Panc1 (cell line): Measurements from ENCODE around the gene NAA80. TPM values are rescaled to one million over a fixed set of nuclear protein-coding genes. Genes with fewer than 3 reads are reported as not detected.
A peak's percentile ranks its signal among the peaks of the same experiment; 100 is the strongest.

Source experiments
- ATAC-seq: fragments of 200-7000 bp; cut with Tn5 transposase; 2 replicates; pipeline ENCODE4 v1.9.1; 2020; ENCODE audit warnings: mild to moderate bottlenecking, moderate library complexity
- BruUV-seq: library from RNA; stranded (reverse); fragments of 400-500 nt; replicated peaks from 2 replicates; lab custom pipeline; 2021; lab: Mats Ljungman, UMichigan
- CTCF ChIA-PET: fragments of 300-600 bp; sonication (Branson Sonifier 250); formaldehyde crosslinking; loops from one replicate; lab custom pipeline; 2022; ENCODE audit warnings: antibody characterized with exemption; lab: Charles Lee
- POLR2A ChIA-PET: fragments of 300-600 bp; sonication (Branson Sonifier 250); formaldehyde crosslinking; loops from one replicate; lab custom pipeline; 2022; ENCODE audit warnings: antibody characterized with exemption; lab: Charles Lee
- DNase-seq: peaks from one replicate; pipeline ENCODE4 v3.0.0-alpha.2; 2010; ENCODE audit warnings: low read depth, low spot score
- H3K27ac ChIP-seq: 2 replicates; pipeline ENCODE4 v1.5.1; 2011; ENCODE audit warnings: mild to moderate bottlenecking, low read length, inconsistent platforms
- H3K27me3 ChIP-seq: fragments of 200-500 bp; sonication (Bioruptor generic); 2 replicates; pipeline ENCODE4 v1.6.0; 2014; ENCODE audit warnings: low read length, inconsistent platforms; ENCODE audit not compliant: control insufficient read depth, insufficient read depth
- H3K36me3 ChIP-seq: fragments of 200-500 bp; sonication (Bioruptor generic); 2 replicates; pipeline ENCODE4 v1.5.1; 2014; ENCODE audit warnings: inconsistent platforms, mild to moderate bottlenecking, low read length, moderate library complexity; ENCODE audit not compliant: control insufficient read depth, insufficient read depth
- H3K4me1 ChIP-seq: 2 replicates; pipeline ENCODE4 v1.5.1; 2011; ENCODE audit warnings: inconsistent platforms, mild to moderate bottlenecking, low read length, moderate library complexity; ENCODE audit not compliant: control insufficient read depth, insufficient read depth
- H3K4me3 ChIP-seq, 2 experiments: 2 replicates each; pipeline ENCODE4 v1.5.1; 2011 to 2012; ENCODE audit warnings: low read depth in 2 of 2, low read length in 2 of 2, mild to moderate bottlenecking in 2 of 2, inconsistent platforms in 1 of 2, moderate library complexity in 1 of 2
- H3K9me3 ChIP-seq: fragments of 200-500 bp; sonication (Bioruptor generic); 2 replicates; pipeline ENCODE4 v1.5.1; 2014; ENCODE audit warnings: low read depth, mild to moderate bottlenecking, inconsistent platforms, low read length, moderate library complexity; ENCODE audit not compliant: control insufficient read depth, insufficient read depth
- CTCF ChIP-seq: fragments of 450-650 bp; IDR thresholded peaks from 2 replicates; pipeline ENCODE4 v1.5.1; 2017; ENCODE audit warnings: mild to moderate bottlenecking
- POLR2AphosphoS5 ChIP-seq: IDR thresholded peaks from 2 replicates; pipeline ENCODE4 v1.6.1; 2012; ENCODE audit warnings: mild to moderate bottlenecking, low read depth, low read length, moderate library complexity
- SIN3A ChIP-seq: IDR thresholded peaks from 2 replicates; pipeline ENCODE4 v1.6.1; 2012; ENCODE audit warnings: low read depth, mild to moderate bottlenecking, low read length, moderate library complexity, borderline replicate concordance; ENCODE audit not compliant: insufficient read depth
- TCF7L2 ChIP-seq: IDR thresholded peaks from 2 replicates; pipeline ENCODE4 v1.6.1; 2011; ENCODE audit warnings: mild to moderate bottlenecking, low read depth, low read length, inconsistent platforms
- in situ Hi-C: cut with HindIII; loops from 2 replicates; pipeline ENCODE4 v1.10.0; 2016; ENCODE audit warnings: low sequenced_read_pairs, low pct_unique_long_range_greater_than_20kb
- intact Hi-C: fragments of 100-400 bp; cut with micrococcal nuclease; formaldehyde crosslinking; loops from one replicate; pipeline ENCODE4 v1.10.0; 2022; ENCODE audit not compliant: unreplicated experiment
- total RNA-seq: library from RNA; stranded (reverse); gene quantifications from one replicate; pipeline ENCODE4 v1.2.1, GENCODE V29; 2021; ENCODE audit not compliant: unreplicated experiment
- TF ChIP-seq, protein P1 (sequence below), 2 experiments: IDR thresholded peaks; 2 replicates each; pipeline ENCODE4 v1.6.1; 2011 to 2012; ENCODE audit warnings: low read depth in 2 of 2, control low read depth in 1 of 2, low read length in 1 of 2, mild to moderate bottlenecking in 1 of 2, moderate library complexity in 1 of 2; ENCODE audit not compliant: insufficient read depth in 1 of 2

Gene NAA80
- total RNA-seq, 1 experiment from 2014 or later, result 7.2 TPM

- no peak for TF ChIP-seq POLR2AphosphoS5
- TF ChIP-seq, protein P1, sequence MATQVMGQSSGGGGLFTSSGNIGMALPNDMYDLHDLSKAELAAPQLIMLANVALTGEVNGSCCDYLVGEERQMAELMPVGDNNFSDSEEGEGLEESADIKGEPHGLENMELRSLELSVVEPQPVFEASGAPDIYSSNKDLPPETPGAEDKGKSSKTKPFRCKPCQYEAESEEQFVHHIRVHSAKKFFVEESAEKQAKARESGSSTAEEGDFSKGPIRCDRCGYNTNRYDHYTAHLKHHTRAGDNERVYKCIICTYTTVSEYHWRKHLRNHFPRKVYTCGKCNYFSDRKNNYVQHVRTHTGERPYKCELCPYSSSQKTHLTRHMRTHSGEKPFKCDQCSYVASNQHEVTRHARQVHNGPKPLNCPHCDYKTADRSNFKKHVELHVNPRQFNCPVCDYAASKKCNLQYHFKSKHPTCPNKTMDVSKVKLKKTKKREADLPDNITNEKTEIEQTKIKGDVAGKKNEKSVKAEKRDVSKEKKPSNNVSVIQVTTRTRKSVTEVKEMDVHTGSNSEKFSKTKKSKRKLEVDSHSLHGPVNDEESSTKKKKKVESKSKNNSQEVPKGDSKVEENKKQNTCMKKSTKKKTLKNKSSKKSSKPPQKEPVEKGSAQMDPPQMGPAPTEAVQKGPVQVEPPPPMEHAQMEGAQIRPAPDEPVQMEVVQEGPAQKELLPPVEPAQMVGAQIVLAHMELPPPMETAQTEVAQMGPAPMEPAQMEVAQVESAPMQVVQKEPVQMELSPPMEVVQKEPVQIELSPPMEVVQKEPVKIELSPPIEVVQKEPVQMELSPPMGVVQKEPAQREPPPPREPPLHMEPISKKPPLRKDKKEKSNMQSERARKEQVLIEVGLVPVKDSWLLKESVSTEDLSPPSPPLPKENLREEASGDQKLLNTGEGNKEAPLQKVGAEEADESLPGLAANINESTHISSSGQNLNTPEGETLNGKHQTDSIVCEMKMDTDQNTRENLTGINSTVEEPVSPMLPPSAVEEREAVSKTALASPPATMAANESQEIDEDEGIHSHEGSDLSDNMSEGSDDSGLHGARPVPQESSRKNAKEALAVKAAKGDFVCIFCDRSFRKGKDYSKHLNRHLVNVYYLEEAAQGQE (IDR thresholded peaks at IDR 0.05; ENCODE audit: insufficient read depth in 1 of 2, low read depth in 2 of 2, low read length in 1 of 2), result no peak
- TF ChIP-seq CTCF, result no peak
- no peak for TF ChIP-seq SIN3A
- TF ChIP-seq TCF7L2, result no peak
- no TSS peak for BruUV-seq
- no peak for ATAC-seq
- Histone ChIP-seq H3K27ac (no peak overlapping the region), H3K9me3 (no peaks in the 10 kb centered on the region), H3K36me3 (peaks cover 8% of the 10 kb centered on the region; the same call in 1 of the 2 replicates), H3K4me3 (no peak overlapping the region), H3K4me1 (peaks cover 14% of the 10 kb centered on the region; the same call in 1 of the 2 replicates), H3K27me3 (no peaks in the 10 kb centered on the region)
- in situ Hi-C loops, result no loop called here
- ChIA-PET CTCF (no interaction called here), POLR2A (interaction anchor here (0.7 kb wide), 2 partner anchors 32 to 1304 kb away, joined by 6 to 14 read pairs; no protein-coding TSS in a partner anchor)
- no peak for DNase-seq
- intact Hi-C loops, result no loop called here
These were observed 39.8 kb upstream of the NAA80 start for GRCh38 chr3:50338965-50339364.

GRCh38 chr3:50337175-50337861 is 38.1 kb upstream of the NAA80 start:
- intact Hi-C loops (no loop called here), in situ Hi-C loops (no loop called here)
- Histone ChIP-seq H3K36me3 (peaks cover 8% of the 10 kb centered on the region; the same call in 1 of the 2 replicates), H3K9me3 (no peaks in the 10 kb centered on the region), H3K27me3 (no peaks in the 10 kb centered on the region), H3K27ac (peak overlapping the region; percentile 95), H3K4me1 (peaks cover 17% of the 10 kb centered on the region; the same call in 1 of the 2 replicates), H3K4me3 (peak overlapping the region; percentile 93 to 99)
- ATAC-seq (peak; percentile 94), DNase-seq (peak; percentile 84)
- BruUV-seq, result no TSS peak
- CTCF ChIA-PET, result interaction anchor here (0.6 kb wide), 1 partner anchor 10 kb away, joined by 8 read pairs; no protein-coding TSS in a partner anchor
- TF ChIP-seq SIN3A, result 0 out of 2 replicates have a peak, but pooled peaks have one; percentile 32
- no peak for TF ChIP-seq TCF7L2
- peak; percentile 70 for TF ChIP-seq POLR2AphosphoS5
- TF ChIP-seq, protein P1 (IDR thresholded peaks at IDR 0.05; ENCODE audit: insufficient read depth in 1 of 2, low read depth in 2 of 2, low read length in 1 of 2), result 0 out of 4 replicates have a peak, but pooled peaks of 1 of the 2 experiments have one; percentile 19
- TF ChIP-seq CTCF, result no peak
- POLR2A ChIA-PET, result interaction anchor here (0.8 kb wide), 1 partner anchor 9 kb away, joined by 3 read pairs; the partner anchor contains the start of gene TUSC2
